ENCODE results near the gene ANKRD33B. TPM values are rescaled to one million over a fixed set of nuclear protein-coding genes. Genes with fewer than 3 reads are reported as not detected.
A peak's percentile ranks its signal among the peaks of the same experiment; 100 is the strongest.

Gene ANKRD33B
- total and polyA plus RNA-seq, 9 donors: 1.1 to 1.9 (median 1.5) TPM

DNA sequence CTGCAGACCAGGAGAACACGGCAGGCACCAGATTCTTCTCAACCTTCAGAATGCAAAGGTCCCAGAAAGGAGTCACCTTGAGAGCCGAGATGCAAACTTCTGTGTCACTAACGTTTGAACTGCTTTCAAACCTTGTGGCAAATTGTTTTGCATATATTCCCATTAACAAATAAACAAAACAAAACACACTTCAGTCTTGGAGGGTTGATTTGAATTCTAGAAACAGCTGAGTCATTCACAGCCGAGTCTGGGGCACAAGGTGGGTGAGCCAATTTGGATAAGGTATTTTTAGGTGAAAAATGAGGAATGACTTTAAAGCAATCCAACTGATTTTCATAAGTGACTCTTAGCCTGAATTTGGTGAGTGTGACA is 38.8 kb upstream of the ANKRD33B start:
- Histone ChIP-seq H3K27ac (ENCODE audit: low read length) (no peak overlapping the region), H3K4me1 (ENCODE audit: control insufficient read depth, insufficient read depth, low read length) (peaks cover 11% of the 10 kb centered on the region), H3K36me3 (ENCODE audit: control insufficient read depth, insufficient read depth, low read length) (no peaks in the 10 kb centered on the region), H3K9me3 (replicated peaks; ENCODE audit: control insufficient read depth, low read depth, low read length) (no peaks in the 10 kb centered on the region), H3K4me3 (ENCODE audit: low read length) (no peak overlapping the region), H3K27me3 (ENCODE audit: control insufficient read depth, insufficient read depth, low read length) (peaks cover 2% of the 10 kb centered on the region)
- no peak for DNase-seq
- 67% methylated on average over 2 of the region's 4 CpGs for WGBS (ENCODE audit: insufficient coverage)

- peaks cover 5% of the 10 kb centered on the region for H3K27me3 ChIP-seq (ENCODE audit: control insufficient read depth, insufficient read depth, low read length)
- 69% methylated on average over 6 of the region's 11 CpGs for WGBS (ENCODE audit: insufficient coverage)
- no peaks in the 10 kb centered on the region for H3K36me3 ChIP-seq (ENCODE audit: control insufficient read depth, insufficient read depth, low read length)
- H3K27ac ChIP-seq (ENCODE audit: low read length): peak overlapping the region; percentile 32
- DNase-seq: no peak
- H3K4me3 ChIP-seq (ENCODE audit: low read length): no peak overlapping the region
- no peaks in the 10 kb centered on the region for H3K9me3 ChIP-seq (replicated peaks; ENCODE audit: control insufficient read depth, low read depth, low read length)
- H3K4me1 ChIP-seq (ENCODE audit: control insufficient read depth, insufficient read depth, low read length): peaks cover 11% of the 10 kb centered on the region
These were observed 36.5 kb upstream of the ANKRD33B start for GRCh38 chr5:10527281-10527950.

- WGBS (ENCODE audit: insufficient coverage): 24% methylated on average over 3 of the region's 9 CpGs
- Histone ChIP-seq H3K27me3 (ENCODE audit: control insufficient read depth, insufficient read depth, low read length) (peaks cover 5% of the 10 kb centered on the region), H3K4me3 (ENCODE audit: low read length) (no peak overlapping the region), H3K9me3 (replicated peaks; ENCODE audit: control insufficient read depth, low read depth, low read length) (no peaks in the 10 kb centered on the region), H3K4me1 (ENCODE audit: control insufficient read depth, insufficient read depth, low read length) (peaks cover 17% of the 10 kb centered on the region), H3K36me3 (ENCODE audit: control insufficient read depth, insufficient read depth, low read length) (no peaks in the 10 kb centered on the region), H3K27ac (ENCODE audit: low read length) (peak overlapping the region; percentile 32)
- DNase-seq: peak; percentile 89
These were observed 35.6 kb upstream of the ANKRD33B start for GRCh38 chr5:10528056-10528816.

GRCh38 chr5:10528827-10529226 is 35.0 kb upstream of the ANKRD33B start:
- H3K27me3 ChIP-seq (ENCODE audit: control insufficient read depth, insufficient read depth, low read length): peaks cover 7% of the 10 kb centered on the region
- no peaks in the 10 kb centered on the region for H3K9me3 ChIP-seq (replicated peaks; ENCODE audit: control insufficient read depth, low read depth, low read length)
- no peak overlapping the region for H3K4me3 ChIP-seq (ENCODE audit: low read length)
- peaks cover 21% of the 10 kb centered on the region for H3K4me1 ChIP-seq (ENCODE audit: control insufficient read depth, insufficient read depth, low read length)
- no peak overlapping the region for H3K27ac ChIP-seq (ENCODE audit: low read length)
- no CpG with 5 or more reads among the region's 1 CpG for WGBS (ENCODE audit: insufficient coverage)
- DNase-seq: no peak
- no peaks in the 10 kb centered on the region for H3K36me3 ChIP-seq (ENCODE audit: control insufficient read depth, insufficient read depth, low read length)

DNA sequence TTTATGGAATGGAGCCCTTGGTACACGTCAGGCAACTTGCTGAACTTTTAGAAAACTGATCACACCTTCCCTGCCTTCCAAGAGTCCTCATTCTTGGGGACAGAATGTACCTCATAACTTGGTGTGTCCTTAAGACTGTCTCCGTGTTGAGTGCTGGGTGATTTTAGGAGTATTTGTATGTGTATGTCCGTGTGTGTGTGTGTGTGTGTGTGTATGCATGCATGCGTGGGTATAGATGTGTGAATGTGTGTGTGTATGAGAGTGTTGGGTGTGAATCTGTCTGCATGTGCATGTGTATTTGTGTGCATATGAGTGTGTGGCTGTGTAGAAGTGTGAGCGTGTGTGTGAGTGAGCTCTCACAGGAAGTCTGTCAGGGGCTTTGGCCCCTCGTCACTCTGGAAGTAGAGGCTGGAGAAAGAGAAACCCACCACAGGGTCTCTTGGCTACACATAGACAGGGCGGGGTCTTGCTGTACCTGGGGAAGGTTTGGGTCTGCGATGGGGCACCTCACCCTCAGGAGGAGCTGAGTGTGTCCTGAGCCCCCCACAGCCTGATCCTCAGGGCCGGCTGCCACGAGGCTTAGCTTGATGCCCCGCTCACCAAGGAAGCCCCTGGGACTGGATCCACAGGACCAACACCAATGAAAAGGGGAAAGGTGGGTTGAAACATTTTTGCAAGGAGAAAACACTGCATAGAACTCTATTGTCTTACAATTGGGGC is 33.1 kb upstream of the ANKRD33B start:
- Histone ChIP-seq H3K36me3 (ENCODE audit: control insufficient read depth, insufficient read depth, low read length) (no peaks in the 10 kb centered on the region), H3K27me3 (ENCODE audit: control insufficient read depth, insufficient read depth, low read length) (peaks cover 7% of the 10 kb centered on the region), H3K4me1 (ENCODE audit: control insufficient read depth, insufficient read depth, low read length) (peaks cover 18% of the 10 kb centered on the region), H3K27ac (ENCODE audit: low read length) (no peak overlapping the region), H3K4me3 (ENCODE audit: low read length) (no peak overlapping the region), H3K9me3 (replicated peaks; ENCODE audit: control insufficient read depth, low read depth, low read length) (no peaks in the 10 kb centered on the region)
- no peak for DNase-seq
- WGBS (ENCODE audit: insufficient coverage): 90% methylated on average over 5 of the region's 11 CpGs

DNA sequence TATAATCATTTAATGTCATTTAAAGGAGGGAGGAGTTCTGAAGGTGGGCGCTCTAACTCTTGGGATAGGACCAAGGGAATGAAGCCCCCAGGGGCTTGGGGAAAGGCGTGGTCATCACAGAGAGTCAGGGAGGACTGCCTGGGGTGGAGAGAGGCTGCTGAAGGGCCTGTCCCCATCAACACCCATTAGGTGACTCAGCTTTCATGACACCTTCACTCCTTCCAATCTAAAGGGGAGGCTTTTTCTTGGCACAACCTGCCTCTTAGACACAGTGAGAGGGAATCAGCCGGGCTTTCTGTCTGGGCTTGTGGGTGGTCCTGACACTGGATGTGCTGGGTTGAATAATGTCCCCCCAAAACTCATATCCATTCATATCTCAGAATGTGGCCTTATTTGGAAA is 31.4 kb upstream of the ANKRD33B start:
- Histone ChIP-seq H3K9me3 (replicated peaks; ENCODE audit: control insufficient read depth, low read depth, low read length) (no peaks in the 10 kb centered on the region), H3K4me1 (ENCODE audit: control insufficient read depth, insufficient read depth, low read length) (peaks cover 20% of the 10 kb centered on the region), H3K27me3 (ENCODE audit: control insufficient read depth, insufficient read depth, low read length) (peaks cover 10% of the 10 kb centered on the region), H3K27ac (ENCODE audit: low read length) (no peak overlapping the region), H3K4me3 (ENCODE audit: low read length) (no peak overlapping the region), H3K36me3 (ENCODE audit: control insufficient read depth, insufficient read depth, low read length) (no peaks in the 10 kb centered on the region)
- no CpG with 5 or more reads among the region's 3 CpGs for WGBS (ENCODE audit: insufficient coverage)
- DNase-seq: no peak

DNA sequence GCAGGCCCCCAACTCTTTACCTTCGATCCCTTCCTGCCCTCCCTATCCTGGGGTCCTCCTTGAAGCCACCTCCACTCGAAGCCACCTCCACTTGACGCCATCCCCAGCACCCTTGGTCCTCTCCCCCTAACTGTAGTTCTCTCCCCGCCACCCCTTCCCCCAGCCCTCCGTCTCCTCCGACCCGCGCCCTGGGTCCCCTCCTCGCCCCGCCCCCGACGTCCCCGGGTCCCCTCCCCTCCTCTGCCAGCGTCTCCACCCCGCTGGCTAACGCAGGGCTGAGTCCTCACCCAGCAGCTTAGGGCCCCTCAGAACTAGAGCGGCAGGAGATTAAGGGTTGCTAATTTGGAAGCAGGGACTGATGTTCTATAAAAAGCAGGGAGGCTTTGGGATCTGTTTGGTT is 30.6 kb upstream of the ANKRD33B start:
- no peaks in the 10 kb centered on the region for H3K36me3 ChIP-seq (ENCODE audit: control insufficient read depth, insufficient read depth, low read length)
- H3K27ac ChIP-seq (ENCODE audit: low read length): no peak overlapping the region
- WGBS (ENCODE audit: insufficient coverage): 33% methylated on average over 4 of the region's 17 CpGs
- H3K9me3 ChIP-seq (replicated peaks; ENCODE audit: control insufficient read depth, low read depth, low read length): no peaks in the 10 kb centered on the region
- H3K4me3 ChIP-seq (ENCODE audit: low read length): no peak overlapping the region
- H3K27me3 ChIP-seq (ENCODE audit: control insufficient read depth, insufficient read depth, low read length): peaks cover 13% of the 10 kb centered on the region
- H3K4me1 ChIP-seq (ENCODE audit: control insufficient read depth, insufficient read depth, low read length): peaks cover 19% of the 10 kb centered on the region
- no peak for DNase-seq

DNA sequence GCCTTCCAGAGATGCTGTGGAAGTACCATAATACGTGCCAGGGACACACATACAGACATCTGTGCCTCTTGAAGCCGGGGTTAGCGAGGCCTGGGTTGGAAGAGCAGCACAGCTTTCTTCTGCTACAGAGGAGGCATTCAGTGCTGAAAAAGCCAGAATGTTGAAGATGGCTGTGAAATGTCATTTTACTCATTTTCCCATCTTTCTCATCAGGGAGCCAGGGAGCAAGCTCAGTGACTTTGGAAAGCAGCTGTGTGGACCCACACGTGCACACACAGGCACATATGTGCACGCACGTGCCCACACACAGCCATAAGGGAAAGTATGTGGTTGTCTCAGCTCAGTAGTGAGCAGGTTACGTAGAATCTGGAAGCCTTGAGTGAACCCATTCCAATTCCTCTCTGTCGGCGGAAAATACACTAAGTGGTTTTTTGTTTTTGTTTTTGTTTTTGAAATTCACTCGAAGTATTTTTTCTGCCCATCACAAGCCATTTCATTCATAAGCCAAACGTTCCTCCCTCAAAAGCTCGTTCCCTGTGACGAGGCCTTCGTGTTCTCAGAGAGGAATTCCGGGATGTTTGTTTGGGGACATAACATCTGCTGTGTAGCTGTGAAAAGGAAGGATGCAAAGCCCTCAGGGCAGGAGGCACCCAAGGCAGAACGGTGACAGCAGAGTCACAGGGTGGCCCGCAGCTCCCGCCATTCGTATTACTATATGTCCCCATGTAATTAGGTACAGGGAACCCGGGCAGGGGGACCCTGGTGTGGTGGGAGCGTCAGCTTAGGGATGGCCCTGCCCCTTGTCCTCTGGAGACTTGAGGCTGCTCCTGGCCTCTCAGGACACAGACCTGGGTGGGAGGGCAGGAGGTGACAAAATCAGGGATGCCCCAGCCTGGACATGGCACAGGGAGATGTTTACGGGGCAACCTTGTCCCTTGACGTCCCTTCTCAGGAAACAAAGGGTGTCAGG is 29.0 kb upstream of the ANKRD33B start:
- 72% methylated on average over 8 of the region's 23 CpGs for WGBS (ENCODE audit: insufficient coverage)
- H3K4me3 ChIP-seq (ENCODE audit: low read length): no peak overlapping the region
- DNase-seq: peak; percentile 53
- H3K9me3 ChIP-seq (replicated peaks; ENCODE audit: control insufficient read depth, low read depth, low read length): no peaks in the 10 kb centered on the region
- peaks cover 24% of the 10 kb centered on the region for H3K27me3 ChIP-seq (ENCODE audit: control insufficient read depth, insufficient read depth, low read length)
- H3K27ac ChIP-seq (ENCODE audit: low read length): no peak overlapping the region
- H3K4me1 ChIP-seq (ENCODE audit: control insufficient read depth, insufficient read depth, low read length): peaks cover 19% of the 10 kb centered on the region
- H3K36me3 ChIP-seq (ENCODE audit: control insufficient read depth, insufficient read depth, low read length): no peaks in the 10 kb centered on the region

DNA sequence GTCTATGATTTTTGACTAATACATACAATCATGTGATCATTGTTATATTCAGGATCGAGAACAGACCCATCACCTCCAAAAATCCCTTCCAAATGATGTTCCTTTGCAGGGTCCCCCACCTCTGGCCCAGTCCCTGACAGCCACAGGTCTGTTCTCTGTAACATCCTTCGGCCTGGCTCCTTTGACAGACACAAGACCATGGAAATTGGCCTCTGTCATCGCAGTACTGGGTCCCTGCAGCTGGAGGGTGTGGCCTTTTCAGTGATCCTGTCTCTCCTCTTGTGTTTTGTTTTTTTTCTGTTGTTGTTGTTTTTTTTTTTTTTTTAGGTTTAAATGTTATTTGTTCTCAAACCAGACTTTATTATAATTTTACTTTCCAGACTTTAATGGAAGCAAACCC is 27.4 kb upstream of the ANKRD33B start:
- H3K4me1 ChIP-seq (ENCODE audit: control insufficient read depth, insufficient read depth, low read length): peaks cover 19% of the 10 kb centered on the region
- H3K4me3 ChIP-seq (ENCODE audit: low read length): no peak overlapping the region
- H3K27me3 ChIP-seq (ENCODE audit: control insufficient read depth, insufficient read depth, low read length): peaks cover 21% of the 10 kb centered on the region
- 100% methylated on average over 1 of the region's 3 CpGs for WGBS (ENCODE audit: insufficient coverage)
- H3K27ac ChIP-seq (ENCODE audit: low read length): no peak overlapping the region
- no peaks in the 10 kb centered on the region for H3K9me3 ChIP-seq (replicated peaks; ENCODE audit: control insufficient read depth, low read depth, low read length)
- no peaks in the 10 kb centered on the region for H3K36me3 ChIP-seq (ENCODE audit: control insufficient read depth, insufficient read depth, low read length)
- DNase-seq: no peak

Measured in muscle of leg (tissue), 11 donors.